Measurements from ENCODE around the gene DNAH9. TPM values are rescaled to one million over a fixed set of nuclear protein-coding genes. Genes with fewer than 3 reads are reported as not detected.

Gene DNAH9
- total RNA-seq, 1 experiment from 2014 or later: 0.22 TPM

- no peak overlapping the region for H2AK5ac ChIP-seq (ENCODE audit: insufficient read length, low read length)
- H4K91ac ChIP-seq (ENCODE audit: insufficient read length, low read depth, low read length): no peak overlapping the region
- H3K56ac ChIP-seq (ENCODE audit: insufficient read length, low read depth, low read length): no peak overlapping the region
- no peak overlapping the region for H3K23ac ChIP-seq (ENCODE audit: insufficient read length, low read depth, low read length)
- no peaks in the 10 kb centered on the region for H3K27me3 Mint-ChIP-seq (ENCODE audit: low read depth)
- no peak overlapping the region for H2BK20ac ChIP-seq (ENCODE audit: low read depth, low read length, poor library complexity, severe bottlenecking)
- no peaks in the 10 kb centered on the region for H3K79me2 ChIP-seq (ENCODE audit: insufficient read depth, low read length)
- H3K9ac ChIP-seq (ENCODE audit: extremely low read depth, insufficient read length, low read length): no peak overlapping the region
- peaks cover 24 to 28% of the 10 kb centered on the region in 2 experiments for H3K9me3 Mint-ChIP-seq
- H2AFZ ChIP-seq (ENCODE audit: low read length): no peak overlapping the region
- H3K27me3 ChIP-seq (ENCODE audit: insufficient read depth, low read length): no peaks in the 10 kb centered on the region
- no peak overlapping the region for H3T11ph ChIP-seq (ENCODE audit: low read length)
- no peak overlapping the region for H2BK15ac ChIP-seq (ENCODE audit: low read depth, low read length)
- TF ChIP-seq CTCF (conservative IDR thresholded peaks at IDR 0.05): no peak
- no peak overlapping the region for H3K14ac ChIP-seq (ENCODE audit: insufficient read depth, low read length)
- no peak overlapping the region for H3K4me2 ChIP-seq (ENCODE audit: insufficient read depth, insufficient read length, low read length)
- H3K23me2 ChIP-seq (ENCODE audit: insufficient read length, low read depth, low read length, poor library complexity, severe bottlenecking): no peaks in the 10 kb centered on the region
- no peak overlapping the region for H3K4ac ChIP-seq (ENCODE audit: low read depth, low read length)
- no peak overlapping the region for H2BK5ac ChIP-seq (ENCODE audit: insufficient read length, low read length)
- H3K4me1 Mint-ChIP-seq: no peaks in the 10 kb centered on the region
- no peaks in the 10 kb centered on the region for H3K4me1 ChIP-seq (ENCODE audit: insufficient read depth, low read length)
- H3K27ac ChIP-seq (ENCODE audit: insufficient read length, low read depth, low read length): no peak overlapping the region
- no peak overlapping the region for H2BK12ac ChIP-seq (ENCODE audit: insufficient read length, low read depth, low read length)
- peaks cover 10 to 24% (median 16%) of the 10 kb centered on the region in 3 experiments for H3K36me3 Mint-ChIP-seq (ENCODE audit: insufficient read depth in 1 of 3, low read depth in 3 of 3)
- H4K20me1 ChIP-seq (ENCODE audit: control insufficient read depth, insufficient read depth, insufficient read length): no peaks in the 10 kb centered on the region
- no peak overlapping the region for H3K27ac Mint-ChIP-seq
- no peak overlapping the region for H3K4me3 Mint-ChIP-seq
- no peak overlapping the region for H4K8ac ChIP-seq (replicated peaks; ENCODE audit: insufficient read length, low read depth, low read length)
- no peaks in the 10 kb centered on the region for H3K79me1 ChIP-seq (ENCODE audit: insufficient read depth, low read depth, low read length, poor library complexity, severe bottlenecking)
- DNase-seq: no peak
- H3K18ac ChIP-seq (ENCODE audit: insufficient read length, low read depth, low read length): no peak overlapping the region
- no peak overlapping the region for H4K5ac ChIP-seq (ENCODE audit: insufficient read length, low read depth, low read length)
- peaks cover 12% of the 10 kb centered on the region for H3K9me3 ChIP-seq (ENCODE audit: control insufficient read depth, low read depth, low read length)
- no peak overlapping the region for H2BK120ac ChIP-seq (ENCODE audit: low read depth, low read length, poor library complexity, severe bottlenecking)
These were observed 356.7 kb downstream of the DNAH9 start for GRCh38 chr17:11954936-11955335.
